ENCODE results near the gene GALNT11.

GALNT11 gene

DNA sequence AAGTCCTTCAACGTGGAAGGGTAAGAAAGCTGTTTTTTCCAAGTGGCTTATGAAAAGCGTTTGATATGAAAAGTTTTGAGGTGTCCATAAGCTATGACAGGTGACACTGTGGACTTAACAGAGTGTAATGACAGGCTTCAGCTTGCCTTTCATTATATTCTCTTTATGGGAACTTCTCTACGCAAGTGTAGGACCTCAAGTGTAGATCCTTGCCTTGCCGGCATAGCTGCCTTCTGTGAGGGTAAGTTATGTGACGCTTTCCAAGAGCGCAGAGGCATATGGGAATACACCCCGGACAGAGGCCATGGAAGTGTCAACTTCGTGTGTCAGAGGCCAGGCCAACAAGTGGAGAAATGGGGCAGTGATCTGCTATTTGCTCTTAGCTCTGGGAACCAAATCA is 91.9 kb downstream of the GALNT11 start:
- no peak for DNase-seq (ENCODE audit: low read depth in 3 of 3)

DNA sequence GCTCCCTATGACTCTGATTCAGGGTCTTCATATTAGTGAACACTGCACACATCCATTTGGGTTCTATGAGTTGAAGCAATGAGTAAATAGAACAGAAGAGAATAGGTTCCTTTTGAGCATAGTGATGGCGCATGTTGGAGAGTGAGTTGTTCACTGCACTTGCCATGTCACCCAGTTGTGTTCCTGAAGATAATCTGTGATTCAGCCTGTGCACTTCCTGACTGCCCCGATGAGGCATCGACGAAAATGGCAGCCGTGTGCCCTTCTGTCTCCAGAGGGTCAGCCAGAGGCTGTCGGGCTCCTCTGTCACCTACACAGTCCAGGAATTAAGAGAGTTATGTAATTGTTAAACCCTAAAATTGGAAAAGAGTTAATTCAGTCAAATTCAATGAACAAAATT is 94.7 kb downstream of the GALNT11 start:
- DNase-seq (ENCODE audit: low read depth in 3 of 3): no peak

DNA sequence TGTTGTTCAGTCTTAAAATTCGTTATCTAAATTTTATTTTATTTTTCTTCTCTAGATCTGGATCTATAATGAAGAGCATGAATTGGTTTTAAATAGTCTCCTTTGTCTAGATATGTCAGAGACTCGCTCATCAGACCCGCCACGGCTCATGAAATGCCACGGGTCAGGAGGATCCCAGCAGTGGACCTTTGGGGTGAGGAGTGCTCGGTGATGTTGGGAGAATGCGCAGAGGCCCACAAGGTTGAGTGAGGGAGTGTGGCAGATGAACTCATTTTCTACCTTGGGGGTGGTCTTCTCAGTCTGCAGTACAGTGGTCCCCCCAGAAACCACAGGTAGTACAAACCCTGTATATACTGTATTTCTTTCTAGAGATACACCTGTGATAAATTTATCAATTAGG is 95.3 kb downstream of the GALNT11 start:
- DNase-seq (ENCODE audit: low read depth in 3 of 3): no peak

DNA sequence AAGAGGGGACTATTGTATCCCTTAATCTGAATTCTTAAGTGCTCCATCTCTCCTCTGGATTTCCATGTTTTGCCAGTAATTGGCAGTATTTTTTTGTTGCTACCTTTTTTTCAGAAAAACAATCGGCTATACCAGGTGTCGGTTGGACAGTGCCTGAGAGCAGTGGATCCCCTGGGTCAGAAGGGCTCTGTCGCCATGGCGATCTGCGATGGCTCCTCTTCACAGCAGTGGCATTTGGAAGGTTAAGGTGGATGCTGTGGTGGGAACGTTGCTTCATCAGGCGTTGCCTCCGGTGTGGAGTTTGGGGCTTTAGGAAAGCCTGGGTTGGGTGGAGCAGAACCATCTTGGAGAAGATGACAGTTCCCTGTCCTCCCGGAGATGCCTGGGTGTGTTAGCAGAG is 96.0 kb downstream of the GALNT11 start:
- no peak for DNase-seq (ENCODE audit: low read depth in 3 of 3)

DNA sequence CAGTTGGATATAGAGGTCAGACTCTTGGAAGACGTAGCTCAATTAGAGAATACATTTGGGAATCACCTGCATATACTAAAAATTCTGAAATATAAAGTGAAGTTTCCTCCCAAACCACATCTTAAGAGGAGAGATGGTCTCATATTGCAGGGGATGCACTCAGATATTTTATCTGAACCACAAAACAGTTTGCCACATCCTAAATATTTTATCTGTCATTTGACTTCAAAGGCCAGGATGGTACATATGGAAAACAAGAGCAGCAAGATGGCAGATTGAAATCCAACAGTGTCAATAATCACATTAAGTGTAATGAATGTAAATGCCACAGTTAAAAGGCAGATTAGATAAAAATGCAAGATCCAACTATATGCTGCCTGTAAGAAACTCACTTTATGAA is 97.1 kb downstream of the GALNT11 start:
- no peak for DNase-seq (ENCODE audit: low read depth in 3 of 3)

DNA sequence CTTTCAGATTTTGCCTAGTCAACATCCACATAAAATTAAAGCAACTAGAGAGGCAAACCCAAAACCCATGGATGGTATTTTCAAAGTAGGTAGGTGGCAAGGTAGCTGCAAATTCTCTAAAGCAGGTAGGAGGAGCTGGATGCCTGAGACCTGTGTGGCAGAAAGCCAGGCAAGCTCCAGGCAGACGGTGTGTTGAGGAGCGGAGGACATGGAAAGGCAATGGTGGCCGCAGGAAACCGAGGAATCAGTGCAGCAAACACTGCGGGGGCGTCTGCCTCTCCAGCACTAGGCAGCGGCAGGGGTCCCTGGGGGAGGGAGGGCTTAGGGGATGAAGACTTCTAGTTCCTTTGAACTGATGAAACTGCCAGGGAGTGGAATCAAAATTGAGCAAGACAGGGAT is 101.3 kb downstream of the GALNT11 start:
- no peak for DNase-seq (ENCODE audit: low read depth in 3 of 3)

DNA sequence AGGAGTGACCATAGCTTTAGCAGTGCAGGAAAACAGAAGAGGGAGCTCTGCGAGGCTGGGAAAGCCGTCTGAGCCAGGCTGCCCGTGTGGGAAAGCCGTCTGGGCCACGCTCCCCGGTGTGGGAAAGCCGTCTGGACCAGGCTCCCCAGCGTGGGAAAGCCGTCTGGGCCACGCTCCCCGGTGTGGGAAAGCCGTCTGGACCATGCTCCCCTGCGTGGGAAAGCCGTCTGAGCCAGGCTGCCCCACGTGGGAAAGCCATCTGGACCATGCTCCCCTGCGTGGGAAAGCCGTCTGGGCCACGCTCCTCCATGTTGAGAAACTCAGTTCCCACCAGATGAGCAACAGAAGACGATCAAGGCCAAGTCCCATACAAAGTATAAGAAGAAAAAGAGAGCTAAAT is 101.8 kb downstream of the GALNT11 start:
- no peak for DNase-seq (ENCODE audit: low read depth in 3 of 3)

DNA sequence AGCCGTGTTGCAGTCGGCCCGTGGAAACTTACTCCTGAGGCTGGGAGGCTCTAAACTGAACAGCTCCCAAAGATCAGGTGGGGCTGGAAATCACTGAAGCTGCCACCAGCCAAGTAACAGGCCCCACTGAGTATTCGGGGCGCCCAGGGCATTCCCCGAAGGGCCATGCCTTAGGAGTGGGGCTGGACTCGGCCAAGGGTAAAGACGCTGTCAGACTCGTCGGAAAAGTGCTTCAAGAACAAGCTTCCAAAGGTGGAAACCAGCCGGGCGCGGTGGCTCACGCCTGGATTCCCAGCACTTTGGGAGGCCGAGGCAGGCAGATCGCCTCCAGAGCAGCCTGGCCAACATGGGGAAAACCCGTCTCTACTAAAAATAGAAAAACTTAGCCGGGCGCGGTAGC is 102.8 kb downstream of the GALNT11 start:
- DNase-seq (ENCODE audit: low read depth in 3 of 3): no peak

DNA sequence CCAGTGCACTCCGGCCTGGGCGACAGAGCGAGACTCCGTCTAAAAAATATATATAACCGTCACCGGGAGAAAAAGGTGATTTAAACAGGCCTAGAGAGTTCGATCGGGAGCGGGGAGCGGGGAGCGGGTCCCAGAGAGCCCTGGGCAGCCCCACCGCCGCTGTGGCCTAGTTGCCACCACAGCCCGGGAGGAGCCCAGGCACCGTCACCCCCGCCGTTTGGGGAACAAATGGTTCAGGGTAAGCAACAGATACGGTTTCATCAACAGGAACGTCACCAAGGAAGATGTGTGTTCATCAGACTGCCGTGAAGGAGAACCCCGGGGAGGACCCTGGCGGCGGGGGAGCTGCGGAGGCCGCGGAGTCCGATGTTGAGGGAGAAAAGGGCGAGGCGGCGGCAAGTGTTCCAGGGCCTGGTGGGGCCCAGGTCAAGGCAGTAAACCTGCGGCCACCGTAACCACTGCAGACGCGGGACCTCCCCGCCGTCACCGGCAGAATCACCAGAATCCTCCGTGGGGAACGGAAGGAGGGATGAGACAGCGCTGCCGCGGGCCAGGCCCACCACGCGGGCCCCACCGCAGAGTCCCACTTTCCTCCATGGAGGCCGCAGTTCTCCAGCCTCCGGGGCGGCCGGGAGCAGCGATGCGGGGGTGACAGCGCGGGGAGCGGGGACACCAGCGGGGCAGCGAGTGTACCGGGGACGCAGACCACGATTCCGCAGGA is 103.4 kb downstream of the GALNT11 start:
- DNase-seq (ENCODE audit: low read depth in 3 of 3): no peak

DNA sequence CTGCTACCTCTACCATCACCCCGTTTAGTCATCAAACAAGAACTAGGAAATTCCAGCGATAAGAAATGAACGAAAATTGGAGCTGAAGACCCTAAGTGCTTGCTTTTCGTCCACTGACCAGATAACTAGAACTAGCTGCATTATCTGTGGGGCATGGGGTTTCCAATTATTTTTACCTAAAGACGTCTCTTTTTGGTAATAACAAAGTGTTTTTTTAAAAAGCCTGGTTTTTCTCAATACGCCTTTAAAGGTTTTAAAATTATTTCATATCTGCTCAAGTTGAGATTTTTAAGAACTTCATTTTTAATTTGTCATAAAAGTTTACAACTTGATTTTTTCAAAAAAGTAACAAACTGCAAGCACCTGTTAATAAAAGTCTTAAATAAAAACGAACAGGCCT is 104.2 kb downstream of the GALNT11 start:
- DNase-seq (ENCODE audit: low read depth in 3 of 3): no peak

DNA sequence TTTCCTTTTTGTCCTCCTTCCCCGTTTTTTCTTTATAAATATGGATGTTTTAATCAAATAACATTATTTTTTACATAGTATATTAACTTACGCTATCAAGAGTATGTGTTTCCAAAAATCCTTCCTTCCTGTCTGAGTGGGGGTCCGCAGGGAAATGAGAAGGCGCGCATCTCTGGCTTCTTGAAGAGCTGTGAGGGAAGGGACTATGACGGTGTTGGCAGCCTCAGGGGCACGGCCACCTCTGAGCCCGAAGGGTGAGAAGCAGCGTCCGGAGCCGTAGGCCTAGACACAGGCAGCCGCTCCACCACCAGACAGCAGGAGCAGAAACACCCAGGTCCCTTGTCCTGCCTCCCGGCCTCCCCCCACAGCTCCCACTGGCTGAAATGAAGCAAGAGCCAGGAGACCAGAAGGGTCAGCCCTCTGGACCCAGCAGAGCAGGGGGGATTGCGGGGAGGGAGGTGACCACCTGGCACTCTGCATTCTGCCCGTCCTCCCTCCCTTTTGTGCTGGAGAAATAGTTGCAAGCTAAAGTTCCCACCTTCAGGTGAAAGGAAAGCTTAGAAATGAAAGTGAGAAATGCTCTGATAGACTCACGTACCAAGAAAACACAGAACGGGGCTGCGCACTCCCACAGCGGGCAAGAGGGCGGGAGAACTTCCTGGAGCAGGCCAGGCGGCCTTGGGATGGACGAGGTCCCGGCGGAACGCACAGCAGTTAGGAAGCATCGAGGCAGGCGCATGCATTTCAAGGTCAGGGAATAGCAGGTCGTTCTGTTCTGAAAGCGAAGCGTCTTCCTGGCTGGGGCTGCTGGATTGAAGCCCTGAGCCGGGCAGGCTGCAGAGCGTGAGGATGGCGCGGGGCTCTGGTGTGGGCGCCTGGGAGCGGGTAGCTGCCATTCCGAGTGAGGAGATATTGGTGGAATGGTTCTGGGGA is 105.5 kb downstream of the GALNT11 start:
- no peak for DNase-seq (ENCODE audit: low read depth in 3 of 3)

DNA sequence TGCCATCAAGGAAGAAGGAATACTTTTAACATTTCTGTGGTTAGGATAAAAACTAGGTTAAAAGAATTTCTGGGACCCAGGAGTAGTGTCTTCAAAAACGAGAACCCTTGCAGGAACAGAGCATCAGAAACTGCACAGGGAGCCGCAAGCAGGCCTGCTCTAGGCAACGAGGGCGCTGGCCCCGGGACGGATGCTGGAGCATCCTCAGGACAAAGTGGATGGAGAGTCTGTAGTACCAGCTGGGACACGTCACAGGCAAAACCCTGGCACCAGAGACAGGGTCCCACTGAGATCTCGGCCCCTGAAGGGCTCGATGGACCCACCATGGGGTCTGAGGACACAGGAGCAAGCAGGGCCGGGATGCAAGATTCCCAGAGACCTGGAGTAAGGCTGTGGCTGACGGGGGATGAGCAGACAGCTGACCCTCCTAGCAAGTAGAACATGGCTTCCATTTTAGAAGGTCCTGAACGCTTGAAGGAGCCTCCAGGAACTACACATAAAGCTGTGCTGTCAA is 106.6 kb downstream of the GALNT11 start:
- no peak for DNase-seq (ENCODE audit: low read depth in 3 of 3)

DNA sequence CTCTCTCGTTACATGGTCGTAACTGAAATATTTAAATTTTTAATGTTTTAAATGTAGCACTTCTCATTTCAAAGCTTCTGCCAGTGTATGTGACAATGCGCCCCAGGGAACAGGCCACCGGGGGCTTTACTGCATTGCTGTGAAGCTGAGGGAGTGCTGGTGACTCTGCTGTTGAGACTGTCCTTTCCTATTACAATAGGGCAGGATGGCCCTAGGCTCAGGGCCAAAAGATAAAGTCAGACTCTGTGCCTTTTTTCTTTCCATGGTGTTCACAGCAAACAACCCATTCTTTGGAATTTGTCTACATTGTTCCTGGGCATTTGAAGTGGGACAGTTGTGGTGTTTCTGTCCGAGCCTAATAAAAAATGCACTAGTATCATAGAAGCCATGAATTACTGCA is 107.3 kb downstream of the GALNT11 start:
- no peak for DNase-seq (ENCODE audit: low read depth in 3 of 3)

DNA sequence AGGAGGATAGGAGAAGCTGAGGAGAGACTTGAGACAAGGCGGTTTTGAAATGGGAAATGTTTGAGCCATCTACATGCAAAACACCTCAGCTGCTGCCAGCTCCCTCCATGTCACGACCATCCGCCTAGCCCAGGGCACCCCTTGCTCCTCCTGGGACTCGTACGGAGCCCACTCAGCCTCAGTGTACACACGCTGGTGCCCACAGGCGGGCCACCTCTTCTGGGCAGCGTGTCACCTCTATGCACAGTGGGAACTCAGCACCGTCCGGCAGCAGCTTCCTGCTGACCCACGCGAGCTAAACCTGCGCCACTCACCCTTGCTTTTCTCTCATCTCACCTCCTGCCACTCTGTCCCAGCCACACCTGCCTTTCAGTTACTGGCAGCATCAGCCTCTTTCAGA is 108.3 kb downstream of the GALNT11 start:
- no peak for DNase-seq (ENCODE audit: low read depth in 3 of 3)

DNA sequence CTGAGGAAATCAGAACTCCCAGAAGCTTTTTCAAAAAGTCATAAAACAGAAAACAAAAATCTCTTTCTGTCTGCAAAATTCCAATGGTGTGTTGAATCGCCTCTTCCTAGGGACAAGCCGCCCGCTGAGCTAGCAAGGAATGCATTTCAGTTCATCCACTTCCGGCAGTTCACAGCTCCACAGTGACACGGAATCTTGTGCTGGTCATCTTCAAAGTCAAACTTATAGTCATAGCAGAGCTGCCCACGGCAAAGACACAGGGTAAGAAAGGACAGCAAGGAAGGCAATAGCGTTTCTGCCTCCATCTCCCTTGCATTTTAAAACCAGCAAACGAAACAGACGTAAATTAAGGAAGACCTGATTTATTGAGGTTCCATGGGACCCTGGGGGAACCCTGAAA is 111.2 kb downstream of the GALNT11 start:
- no peak for DNase-seq (ENCODE audit: low read depth in 3 of 3)

DNA sequence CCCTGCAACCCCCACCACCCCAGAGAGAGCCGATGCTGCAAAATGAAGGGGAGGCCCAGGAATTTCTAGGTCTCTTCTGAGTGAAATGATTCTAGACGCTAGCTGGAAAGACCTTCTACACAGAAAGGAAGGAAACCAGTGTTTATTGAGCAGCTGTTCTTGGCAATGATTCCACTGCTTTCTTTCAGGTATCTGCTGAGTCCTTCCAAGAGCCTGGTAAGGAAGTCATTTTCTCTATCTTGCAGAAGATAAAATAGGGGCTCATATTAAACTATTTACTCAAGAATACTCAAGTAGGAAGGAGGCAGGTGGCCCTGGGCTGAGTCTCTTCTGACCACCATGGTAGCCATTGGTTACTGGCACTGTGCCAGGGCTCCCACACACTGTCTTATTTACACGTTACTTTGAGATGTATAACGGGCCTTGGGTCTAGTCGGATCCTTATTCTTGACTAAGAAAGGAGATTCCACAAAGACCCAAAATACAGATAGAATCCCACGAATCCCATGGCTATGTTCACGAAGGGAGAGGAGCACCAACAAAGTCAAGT is 112.1 kb downstream of the GALNT11 start:
- DNase-seq (ENCODE audit: low read depth in 3 of 3): no peak

DNA sequence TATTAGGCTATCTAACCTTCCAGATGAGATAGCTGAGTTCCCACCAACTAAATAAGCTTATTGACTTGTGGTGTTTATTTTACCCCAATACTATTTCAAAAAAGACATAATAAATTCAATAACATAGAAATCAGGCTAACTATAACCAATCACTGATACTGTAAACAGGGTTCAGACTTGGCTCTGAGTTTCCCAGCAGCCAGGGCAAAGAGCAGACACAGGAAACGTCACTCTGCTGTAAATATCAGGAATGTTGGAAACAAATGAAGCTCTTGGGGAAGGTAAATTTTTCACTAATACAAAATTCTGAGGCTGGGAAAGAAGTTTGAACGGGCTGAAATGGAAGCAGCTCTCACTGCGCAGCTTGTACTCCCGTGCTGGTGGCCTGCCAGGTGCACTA is 114.6 kb downstream of the GALNT11 start:
- DNase-seq (ENCODE audit: low read depth in 3 of 3): no peak

DNA sequence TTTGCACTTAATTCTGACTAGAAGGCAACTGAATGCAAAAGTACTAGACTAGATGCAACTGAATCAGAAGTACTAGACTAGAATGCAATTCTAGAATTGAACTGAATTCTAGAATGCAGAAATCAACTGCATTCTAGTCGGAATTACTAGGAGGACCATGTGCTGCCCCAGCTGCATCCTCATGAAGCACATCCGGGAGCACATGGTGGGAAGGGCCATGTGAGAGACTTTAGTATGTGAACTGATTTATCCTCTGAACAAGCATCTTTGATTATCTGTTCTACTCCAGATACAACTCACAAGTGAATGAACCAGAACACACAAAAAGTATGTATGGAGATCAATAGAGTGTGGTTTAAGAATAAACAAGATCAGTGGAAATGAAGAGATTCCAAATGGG is 115.1 kb downstream of the GALNT11 start:
- DNase-seq (ENCODE audit: low read depth in 3 of 3): no peak

DNA sequence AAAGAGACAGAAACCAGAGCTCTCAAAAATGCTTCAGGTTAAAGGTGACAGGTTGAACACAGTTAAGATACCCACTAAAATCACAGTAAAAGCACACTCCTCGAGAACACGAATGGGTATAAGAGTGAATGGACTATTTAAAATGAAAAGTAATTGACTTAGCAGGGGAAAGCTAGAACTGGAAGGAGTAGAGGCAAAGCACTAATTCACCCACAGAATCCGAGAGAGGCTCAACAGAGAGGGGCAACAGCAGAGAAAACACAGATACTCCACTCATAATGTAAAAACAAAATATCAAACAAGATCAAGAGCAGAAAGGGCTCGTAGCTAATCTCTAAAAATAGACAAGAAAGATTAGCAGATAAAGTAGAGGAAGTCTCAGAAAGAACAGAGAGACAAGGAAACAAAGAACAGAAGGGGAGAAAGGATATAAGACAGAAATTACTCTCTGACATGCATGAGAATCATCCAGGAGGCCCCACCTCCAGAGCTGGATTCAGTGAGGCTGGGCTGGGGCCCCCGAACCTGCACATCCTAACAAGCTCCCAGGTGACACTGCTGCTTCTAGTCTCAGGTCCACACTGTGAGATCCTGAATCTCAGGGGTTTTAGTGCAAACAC is 117.6 kb downstream of the GALNT11 start:
- DNase-seq (ENCODE audit: low read depth in 3 of 3): no peak

DNA sequence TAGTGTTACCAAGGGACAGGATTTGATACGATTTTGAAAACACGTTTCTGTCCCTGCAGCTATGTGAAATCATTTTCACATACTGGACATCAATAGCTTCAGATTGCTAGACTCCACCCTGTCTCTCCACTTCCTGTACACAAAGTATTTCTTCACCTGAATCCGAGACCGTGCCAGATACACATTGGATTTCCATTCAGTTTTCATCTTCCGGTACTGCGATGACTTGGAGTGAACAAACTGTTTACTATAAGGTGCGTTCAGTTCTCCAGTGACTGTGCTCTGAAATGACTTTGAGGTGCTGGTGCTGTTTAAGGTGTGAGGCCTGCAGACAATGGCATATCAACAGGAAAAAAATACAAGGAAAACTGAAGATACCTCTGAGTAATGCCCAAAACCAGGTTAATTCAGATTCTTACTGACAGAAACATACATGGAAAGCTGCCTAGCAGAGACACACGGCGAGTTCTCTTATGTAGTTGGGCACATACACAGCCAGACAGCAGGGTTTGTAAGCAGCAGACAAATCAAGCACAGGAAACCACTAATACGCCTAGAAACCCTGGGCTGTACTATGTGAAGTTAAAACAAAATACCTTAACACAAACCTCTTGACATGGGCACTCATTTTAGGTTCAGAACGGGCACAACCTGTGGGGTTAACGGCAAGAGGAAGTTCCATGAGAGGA is 119.2 kb downstream of the GALNT11 start:
- DNase-seq (ENCODE audit: low read depth in 3 of 3): no peak

DNA sequence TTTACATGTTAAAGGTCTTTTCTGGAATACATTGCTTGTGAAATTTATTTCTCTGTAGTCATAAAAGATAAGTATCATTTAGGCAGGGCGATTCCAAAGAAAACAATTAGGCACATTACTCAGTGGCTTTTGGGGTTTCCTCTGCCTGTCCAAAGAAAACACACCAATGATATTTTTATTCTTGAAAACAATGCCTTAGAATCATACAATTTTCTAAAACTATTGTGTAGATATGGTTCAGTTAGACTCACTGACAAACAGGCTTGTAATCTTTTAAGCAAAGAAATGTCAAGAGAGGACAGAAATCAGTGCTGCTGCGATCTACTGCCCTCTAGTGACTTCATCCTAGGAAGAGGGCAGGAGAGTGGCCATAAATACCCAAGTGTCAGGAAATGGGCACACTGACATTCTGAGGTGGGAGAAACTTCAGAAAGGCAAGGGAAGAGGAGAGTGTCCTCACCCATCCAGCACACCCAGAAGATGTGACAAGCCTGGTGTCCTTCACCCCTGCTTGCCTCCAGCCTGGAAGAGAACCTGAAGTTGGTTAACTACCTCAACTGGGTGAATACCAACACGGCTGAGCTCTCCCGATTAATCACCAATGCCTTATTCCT is 120.5 kb downstream of the GALNT11 start:
- DNase-seq (ENCODE audit: low read depth in 3 of 3): no peak
